Measurements from ENCODE around the gene ARHGEF7. TPM values are rescaled to one million over a fixed set of nuclear protein-coding genes. Genes with fewer than 3 reads are reported as not detected.

ARHGEF7 gene
- total RNA-seq, 1 donor from 2014 or later, result 73.7 TPM

DNA sequence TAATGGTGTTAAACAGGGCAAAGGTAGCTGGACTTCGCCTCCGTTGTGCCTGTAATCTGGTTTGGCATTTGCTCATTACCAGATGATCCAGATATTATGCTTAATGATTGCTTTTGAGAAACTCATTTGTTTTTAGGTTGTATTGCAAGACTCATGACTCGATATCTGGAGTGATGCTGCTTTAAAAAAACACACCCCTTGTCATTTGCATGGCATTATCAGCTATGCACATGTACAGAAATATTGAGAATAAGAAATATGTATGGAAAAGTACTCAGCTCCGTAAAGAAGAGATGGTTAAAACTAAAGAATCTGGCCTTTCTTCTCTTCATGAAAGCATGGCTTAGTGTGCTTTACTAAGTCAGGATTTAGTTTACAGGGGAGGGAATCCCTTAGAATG, 95.0 kb downstream of the ARHGEF7 start:
- peak overlapping the region; percentile 65 for H3K4me3 Mint-ChIP-seq (ENCODE audit: unreplicated experiment)
- Histone ChIP-seq H2AFZ (ENCODE audit: low read depth, low read length) (peak overlapping the region; percentile 19), H3K36me3 (ENCODE audit: insufficient read depth, low read length) (no peaks in the 10 kb centered on the region), H3K9me3 (ENCODE audit: insufficient read depth, low read depth, low read length) (no peaks in the 10 kb centered on the region), H3K9ac (ENCODE audit: low read length) (peak overlapping the region; percentile 81), H3K27ac (ENCODE audit: low read depth, low read length) (peak overlapping the region; percentile 88), H4K20me1 (ENCODE audit: insufficient read depth, low read length) (peaks cover 49% of the 10 kb centered on the region), H3K4me1 (ENCODE audit: insufficient read depth, low read length) (peaks cover 31% of the 10 kb centered on the region), H3K79me2 (ENCODE audit: insufficient read depth, low read length) (peaks cover 90% of the 10 kb centered on the region), H3K4me2 (ENCODE audit: low read length) (peak overlapping the region; percentile 85), H3K27me3 (ENCODE audit: insufficient read depth, low read length) (no peaks in the 10 kb centered on the region), H3K4me3 (ENCODE audit: insufficient read depth, low read depth, low read length) (peak overlapping the region; percentile 47)
- H3K9me3 Mint-ChIP-seq (ENCODE audit: unreplicated experiment), result no peaks in the 10 kb centered on the region
- H3K27me3 Mint-ChIP-seq (ENCODE audit: low read depth, unreplicated experiment), result no peaks in the 10 kb centered on the region
- peak overlapping the region; percentile 95 for H3K27ac Mint-ChIP-seq (ENCODE audit: unreplicated experiment)
- H3K4me1 Mint-ChIP-seq (ENCODE audit: low read depth, unreplicated experiment), result peaks cover 69% of the 10 kb centered on the region
- H3K36me3 Mint-ChIP-seq (ENCODE audit: low read depth, unreplicated experiment), result peaks cover 9% of the 10 kb centered on the region
- DNase-seq (ENCODE audit: low read depth) (no peak), FAIRE-seq (no peak)
- no peak for TF ChIP-seq EZH2 (IDR thresholded peaks at IDR 0.05; ENCODE audit: insufficient read depth, low read length)
- TF ChIP-seq, protein P1, sequence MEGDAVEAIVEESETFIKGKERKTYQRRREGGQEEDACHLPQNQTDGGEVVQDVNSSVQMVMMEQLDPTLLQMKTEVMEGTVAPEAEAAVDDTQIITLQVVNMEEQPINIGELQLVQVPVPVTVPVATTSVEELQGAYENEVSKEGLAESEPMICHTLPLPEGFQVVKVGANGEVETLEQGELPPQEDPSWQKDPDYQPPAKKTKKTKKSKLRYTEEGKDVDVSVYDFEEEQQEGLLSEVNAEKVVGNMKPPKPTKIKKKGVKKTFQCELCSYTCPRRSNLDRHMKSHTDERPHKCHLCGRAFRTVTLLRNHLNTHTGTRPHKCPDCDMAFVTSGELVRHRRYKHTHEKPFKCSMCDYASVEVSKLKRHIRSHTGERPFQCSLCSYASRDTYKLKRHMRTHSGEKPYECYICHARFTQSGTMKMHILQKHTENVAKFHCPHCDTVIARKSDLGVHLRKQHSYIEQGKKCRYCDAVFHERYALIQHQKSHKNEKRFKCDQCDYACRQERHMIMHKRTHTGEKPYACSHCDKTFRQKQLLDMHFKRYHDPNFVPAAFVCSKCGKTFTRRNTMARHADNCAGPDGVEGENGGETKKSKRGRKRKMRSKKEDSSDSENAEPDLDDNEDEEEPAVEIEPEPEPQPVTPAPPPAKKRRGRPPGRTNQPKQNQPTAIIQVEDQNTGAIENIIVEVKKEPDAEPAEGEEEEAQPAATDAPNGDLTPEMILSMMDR (IDR thresholded peaks at IDR 0.05; ENCODE audit: insufficient read depth, low read depth, low read length), result no peak

DNA sequence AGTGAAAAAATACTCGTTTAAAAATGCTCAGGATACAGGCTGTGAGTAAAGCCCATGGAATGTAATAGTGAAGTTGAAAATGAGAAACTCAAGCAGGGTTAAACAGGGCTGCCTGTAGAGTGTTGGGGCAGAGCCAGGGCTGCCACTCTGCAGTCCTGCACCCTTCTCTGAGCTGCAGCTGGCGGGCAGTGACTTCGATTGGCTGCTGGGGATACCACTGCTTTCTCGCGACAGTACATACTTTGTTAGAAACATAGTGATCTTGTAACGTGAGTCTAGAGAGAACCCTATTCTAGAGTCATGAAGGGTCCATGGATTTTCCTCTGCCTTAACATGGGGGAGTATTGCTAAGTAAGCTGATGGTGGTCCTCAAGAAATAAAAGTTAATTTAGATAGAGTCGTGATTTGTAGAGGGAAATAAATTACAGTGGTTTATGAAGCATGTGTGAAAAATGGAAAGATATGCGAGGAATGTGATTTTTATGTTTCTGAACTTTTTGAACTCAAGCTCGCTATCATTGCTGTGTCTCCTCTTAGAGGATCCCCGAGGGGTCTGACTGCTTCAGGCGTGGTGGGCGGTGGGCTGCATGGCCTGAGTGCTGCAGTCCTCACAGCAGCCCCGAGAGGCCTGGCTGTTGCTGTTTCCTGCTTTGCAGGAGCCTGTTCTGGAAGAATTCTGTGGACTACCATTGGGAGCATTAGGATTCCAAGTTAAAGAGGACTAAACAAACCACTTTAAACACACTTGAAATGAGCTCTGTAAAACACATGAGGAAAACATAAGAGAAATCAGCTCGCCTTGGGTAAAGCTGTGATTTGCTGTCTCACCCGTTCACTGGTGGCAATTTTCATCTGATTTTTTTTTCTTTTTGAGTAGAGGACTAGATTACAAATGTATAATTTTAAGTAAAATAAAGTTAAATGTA, 95.7 kb downstream of the ARHGEF7 start:
- H3K4me3 Mint-ChIP-seq (ENCODE audit: unreplicated experiment), result peak overlapping the region; percentile 65
- Histone ChIP-seq H3K36me3 (ENCODE audit: insufficient read depth, low read length) (no peaks in the 10 kb centered on the region), H3K9ac (ENCODE audit: low read length) (peak overlapping the region; percentile 81), H3K4me3 (ENCODE audit: insufficient read depth, low read depth, low read length) (peak overlapping the region; percentile 47), H3K27me3 (ENCODE audit: insufficient read depth, low read length) (no peaks in the 10 kb centered on the region), H3K4me1 (ENCODE audit: insufficient read depth, low read length) (peaks cover 31% of the 10 kb centered on the region), H3K27ac (ENCODE audit: low read depth, low read length) (peak overlapping the region; percentile 88), H3K9me3 (ENCODE audit: insufficient read depth, low read depth, low read length) (no peaks in the 10 kb centered on the region), H4K20me1 (ENCODE audit: insufficient read depth, low read length) (peaks cover 50% of the 10 kb centered on the region), H3K4me2 (ENCODE audit: low read length) (peak overlapping the region; percentile 85), H2AFZ (ENCODE audit: low read depth, low read length) (no peak overlapping the region), H3K79me2 (ENCODE audit: insufficient read depth, low read length) (peaks cover 90% of the 10 kb centered on the region)
- peaks cover 70% of the 10 kb centered on the region for H3K4me1 Mint-ChIP-seq (ENCODE audit: low read depth, unreplicated experiment)
- peak overlapping the region; percentile 95 for H3K27ac Mint-ChIP-seq (ENCODE audit: unreplicated experiment)
- peaks cover 9% of the 10 kb centered on the region for H3K36me3 Mint-ChIP-seq (ENCODE audit: low read depth, unreplicated experiment)
- no peaks in the 10 kb centered on the region for H3K9me3 Mint-ChIP-seq (ENCODE audit: unreplicated experiment)
- TF ChIP-seq, protein P1 (IDR thresholded peaks at IDR 0.05; ENCODE audit: insufficient read depth, low read depth, low read length), result no peak
- no peak for TF ChIP-seq EZH2 (IDR thresholded peaks at IDR 0.05; ENCODE audit: insufficient read depth, low read length)
- peak; percentile 37 for FAIRE-seq
- DNase-seq (ENCODE audit: low read depth), result peak; percentile 87
- H3K27me3 Mint-ChIP-seq (ENCODE audit: low read depth, unreplicated experiment), result no peaks in the 10 kb centered on the region
